Embryonic facial prominence (tissue), 1 donor: ENCODE results near the gene MKX.
"Not testable (repeated sequence)": the region's sequence is repeated elsewhere in the genome, so short reads cannot be mapped to it uniquely, and the experiment has no call there.

Experiments
- DNase-seq: peaks from one replicate; pipeline ENCODE4 v3.0.0-alpha.2; 2016; ENCODE audit errors: extremely low spot score

MKX gene

GRCh38 chr10:27692663-27693062 lies 53.0 kb downstream of the MKX start:
- no peak for DNase-seq

- DNase-seq, result no peak
Measured at GRCh38 chr10:27688991-27689390, 56.6 kb downstream of the MKX start.

GRCh38 chr10:27688276-27688675 lies 57.3 kb downstream of the MKX start:
- DNase-seq, result no peak

- no peak for DNase-seq
Measured at GRCh38 chr10:27687743-27688142, 57.9 kb downstream of the MKX start.

GRCh38 chr10:27687326-27687725 lies 58.3 kb downstream of the MKX start:
- no peak for DNase-seq

GRCh38 chr10:27685681-27686080 lies 59.9 kb downstream of the MKX start:
- no peak for DNase-seq

- no peak for DNase-seq
Measured at GRCh38 chr10:27683226-27683625, 62.4 kb downstream of the MKX start.

GRCh38 chr10:27681795-27682194 lies 63.8 kb downstream of the MKX start:
- DNase-seq, result not testable (repeated sequence)

GRCh38 chr10:27680691-27681605 lies 64.7 kb downstream of the MKX start:
- no peak for DNase-seq

- DNase-seq, result peak; percentile 28
Measured at GRCh38 chr10:27680006-27680557, 65.5 kb downstream of the MKX start.

GRCh38 chr10:27679369-27679912 lies 66.2 kb downstream of the MKX start:
- DNase-seq, result no peak

- no peak for DNase-seq
Measured at GRCh38 chr10:27678166-27678565, 67.5 kb downstream of the MKX start.

- no peak for DNase-seq
Measured at GRCh38 chr10:27673065-27673464, 72.6 kb downstream of the MKX start.

- no peak for DNase-seq
Measured at GRCh38 chr10:27671821-27672220, 73.8 kb downstream of the MKX start.

- no peak for DNase-seq
Measured at GRCh38 chr10:27664461-27664860, 81.2 kb downstream of the MKX start.

- no peak for DNase-seq
Measured at GRCh38 chr10:27663621-27664020, 82.0 kb downstream of the MKX start.

- DNase-seq, result no peak
Measured at GRCh38 chr10:27661514-27662286, 83.9 kb downstream of the MKX start.

GRCh38 chr10:27660711-27661110 lies 84.9 kb downstream of the MKX start:
- DNase-seq, result no peak

- DNase-seq, result no peak
Measured at GRCh38 chr10:27660268-27660667, 85.4 kb downstream of the MKX start.

- no peak for DNase-seq
Measured at GRCh38 chr10:27659786-27660185, 85.8 kb downstream of the MKX start.

- no peak for DNase-seq
Measured at GRCh38 chr10:27658788-27659187, 86.8 kb downstream of the MKX start.

- no peak for DNase-seq
Measured at GRCh38 chr10:27655296-27655695, 90.3 kb downstream of the MKX start.
